ENCODE data around the gene COPS2.

GRCh38 chr15:49088996-49089395 lies 66.4 kb downstream of the COPS2 start:
- no peak for TF ChIP-seq CTCF (IDR thresholded peaks at IDR 0.05)
- TF ChIP-seq EP300 (IDR thresholded peaks at IDR 0.05) = no peak
